GM19025 (cell line): Measurements from ENCODE around the gene ZBTB42.

Experiments used
- ATAC-seq: cut with Tn5 transposase; IDR thresholded peaks from one replicate; pipeline ENCODE4 v1.9.1; 2021; ENCODE audit warnings: mild to moderate bottlenecking, low read depth, moderate library complexity; ENCODE audit not compliant: unreplicated experiment

The ZBTB42 gene

GRCh38 chr14:104768437-104769323 lies 32.2 kb upstream of the ZBTB42 start:
- peak; percentile 55 for ATAC-seq

- no peak for ATAC-seq
Measured at GRCh38 chr14:104769324-104770071, 31.4 kb upstream of the ZBTB42 start.

- no peak for ATAC-seq
Measured at GRCh38 chr14:104770072-104770579, 30.8 kb upstream of the ZBTB42 start.

GRCh38 chr14:104770851-104771272 lies 30.0 kb upstream of the ZBTB42 start:
- ATAC-seq: no peak

GRCh38 chr14:104771374-104771773 lies 29.5 kb upstream of the ZBTB42 start:
- ATAC-seq: no peak

- ATAC-seq: no peak
Measured at GRCh38 chr14:104771918-104772706, 28.8 kb upstream of the ZBTB42 start.

DNA sequence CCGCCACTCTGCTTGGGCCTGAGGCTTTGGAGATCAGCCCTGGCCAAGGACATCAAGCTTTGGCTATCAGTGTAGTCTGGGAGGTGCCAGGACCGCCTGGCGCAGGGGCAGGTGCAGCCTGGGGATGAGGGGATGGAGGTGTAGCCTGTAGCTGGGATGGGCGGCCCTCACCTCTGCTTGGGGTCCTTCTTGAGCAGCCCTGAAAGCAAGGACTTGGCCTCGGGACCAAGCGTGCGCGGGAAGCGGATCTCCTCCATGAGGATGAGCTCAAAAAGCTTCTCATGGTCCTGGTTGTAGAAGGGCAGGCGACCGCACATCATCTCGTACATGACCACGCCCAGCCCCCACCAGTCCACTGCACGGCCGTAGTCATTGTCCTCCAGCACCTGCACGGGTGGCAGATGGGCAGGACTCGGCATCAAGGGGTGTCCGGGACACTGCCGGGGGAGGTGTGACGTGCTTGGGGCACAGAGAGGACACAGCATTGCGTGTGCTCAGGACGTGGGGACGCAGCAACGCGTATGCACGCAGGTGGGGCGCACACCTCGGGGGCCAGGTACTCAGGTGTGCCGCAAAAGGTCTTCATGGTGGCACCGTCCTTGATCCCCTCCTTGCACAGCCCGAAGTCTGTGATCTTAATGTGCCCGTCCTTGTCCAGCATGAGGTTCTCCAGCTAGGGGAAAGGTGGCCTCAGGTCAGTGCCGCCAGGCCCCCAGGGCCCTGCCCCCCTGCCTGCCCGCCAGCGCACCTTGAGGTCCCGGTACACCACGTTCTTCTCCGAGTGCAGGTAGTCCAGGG lies 28.0 kb upstream of the ZBTB42 start:
- ATAC-seq: no peak

DNA sequence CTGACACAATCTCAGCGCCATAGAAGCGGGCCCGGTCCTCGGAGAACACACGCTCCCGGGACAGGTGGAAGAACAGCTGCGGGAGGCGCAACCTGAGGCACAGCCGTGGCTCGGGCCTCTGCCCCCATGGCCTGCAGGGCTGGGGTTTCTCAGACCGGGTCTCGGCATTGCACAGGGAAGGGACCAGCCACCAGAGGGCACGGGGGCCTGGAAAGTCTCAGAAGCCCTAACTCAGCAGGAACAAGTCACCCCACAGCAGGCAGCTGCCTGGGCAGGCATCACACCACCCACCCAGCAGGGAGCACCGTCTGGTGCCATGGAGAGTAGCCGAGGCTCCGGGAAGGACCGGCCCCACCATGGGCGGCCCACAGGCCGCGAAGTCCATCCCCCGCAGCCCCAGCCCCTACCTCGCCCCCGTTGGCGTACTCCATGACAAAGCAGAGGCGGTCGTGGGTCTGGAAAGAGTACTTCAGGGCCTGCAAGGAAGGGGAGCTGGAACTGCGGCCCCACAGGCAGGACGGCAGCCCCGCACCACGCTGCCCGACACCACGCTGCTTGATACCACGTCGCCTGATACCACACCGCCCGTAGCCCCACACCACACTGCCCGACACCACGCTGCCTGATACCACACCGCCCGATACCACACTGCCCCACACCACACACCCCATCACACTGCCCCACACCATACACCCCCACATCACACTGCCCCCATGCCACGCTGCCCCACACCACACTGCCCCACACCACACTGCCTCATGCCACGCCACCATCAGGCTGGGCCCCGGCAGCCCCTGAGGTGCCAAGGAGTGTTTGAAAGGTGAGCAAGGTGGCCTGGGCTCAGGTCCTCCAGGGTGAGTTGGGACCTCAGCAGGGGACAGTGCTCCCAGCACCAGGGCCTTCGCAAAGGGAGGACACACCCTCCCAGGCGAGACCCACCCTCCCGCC lies 27.1 kb upstream of the ZBTB42 start:
- no peak for ATAC-seq

GRCh38 chr14:104774453-104775072 lies 26.3 kb upstream of the ZBTB42 start:
- ATAC-seq: no peak

DNA sequence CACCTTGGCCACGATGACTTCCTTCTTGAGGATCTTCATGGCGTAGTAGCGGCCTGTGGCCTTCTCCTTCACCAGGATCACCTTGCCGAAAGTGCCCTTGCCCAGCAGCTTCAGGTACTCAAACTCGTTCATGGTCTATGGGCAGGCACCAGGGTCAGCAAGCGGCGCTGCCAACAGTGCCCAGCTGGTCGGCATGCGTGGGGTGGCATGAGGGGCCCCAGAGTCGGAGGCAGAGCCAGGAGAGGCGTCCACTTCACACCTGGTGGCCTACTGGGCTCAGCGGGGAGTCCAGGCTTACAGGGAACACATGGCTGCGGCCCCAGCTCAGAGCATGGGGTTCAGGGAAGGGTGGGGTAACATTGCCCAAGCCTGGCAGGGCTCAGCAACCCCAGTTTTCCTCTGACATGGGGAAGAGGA lies 25.8 kb upstream of the ZBTB42 start:
- ATAC-seq: no peak

GRCh38 chr14:104776481-104776880 lies 24.4 kb upstream of the ZBTB42 start:
- ATAC-seq: no peak

- no peak for ATAC-seq
Measured at GRCh38 chr14:104776961-104777807, 23.7 kb upstream of the ZBTB42 start.

DNA sequence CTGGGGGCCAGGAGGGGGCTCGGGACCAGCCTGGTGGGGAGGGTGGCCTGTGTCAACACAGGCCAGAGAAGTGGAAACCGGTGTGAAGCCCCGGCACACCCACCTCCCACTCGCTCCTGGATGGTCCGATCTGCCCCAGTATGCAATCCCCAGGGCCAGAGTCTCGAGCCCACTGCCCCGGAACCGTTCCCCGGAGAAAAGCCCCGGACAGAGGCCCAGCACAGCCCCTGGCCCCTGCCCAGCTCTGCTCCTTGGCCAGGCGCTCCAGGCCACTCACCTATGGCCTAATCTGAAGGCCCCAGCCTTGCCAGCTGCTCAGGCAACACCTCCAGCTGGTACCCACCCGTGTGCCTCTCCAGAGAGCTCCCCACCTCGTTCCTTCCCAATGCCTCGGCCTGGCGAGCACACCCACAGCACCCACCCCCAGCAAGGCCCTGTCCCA lies 23.1 kb upstream of the ZBTB42 start:
- ATAC-seq: no peak

DNA sequence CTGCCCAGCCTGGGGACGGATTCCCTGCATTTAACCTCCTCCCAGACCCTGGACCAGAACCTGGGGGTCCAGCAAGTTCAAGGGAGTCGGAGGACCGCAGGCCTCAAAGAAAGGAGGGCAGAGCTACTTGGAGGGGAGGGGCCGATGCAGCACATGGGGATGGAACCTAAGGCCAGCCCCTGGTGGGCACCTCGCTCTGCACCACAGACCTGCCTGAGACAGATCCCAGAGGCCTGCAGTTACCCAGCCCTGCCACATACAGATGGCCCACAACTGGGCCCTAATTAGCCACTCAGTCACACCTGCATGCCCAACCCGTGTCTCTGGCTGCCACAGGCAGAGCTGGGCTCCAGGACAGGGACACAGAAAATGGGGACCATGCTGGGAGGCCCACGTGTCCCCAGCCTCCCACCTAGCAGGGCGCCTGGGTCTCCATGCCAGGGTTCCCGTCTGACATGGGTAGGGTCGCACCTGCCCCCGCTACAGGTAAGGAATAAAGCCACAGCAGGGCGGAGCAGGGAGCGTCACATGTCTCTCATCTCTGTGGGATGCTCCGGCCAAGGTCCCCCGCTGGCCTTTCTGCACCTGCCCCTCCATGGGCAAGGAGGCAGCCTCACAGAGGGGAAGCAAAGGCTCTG lies 22.1 kb upstream of the ZBTB42 start:
- ATAC-seq: no peak

DNA sequence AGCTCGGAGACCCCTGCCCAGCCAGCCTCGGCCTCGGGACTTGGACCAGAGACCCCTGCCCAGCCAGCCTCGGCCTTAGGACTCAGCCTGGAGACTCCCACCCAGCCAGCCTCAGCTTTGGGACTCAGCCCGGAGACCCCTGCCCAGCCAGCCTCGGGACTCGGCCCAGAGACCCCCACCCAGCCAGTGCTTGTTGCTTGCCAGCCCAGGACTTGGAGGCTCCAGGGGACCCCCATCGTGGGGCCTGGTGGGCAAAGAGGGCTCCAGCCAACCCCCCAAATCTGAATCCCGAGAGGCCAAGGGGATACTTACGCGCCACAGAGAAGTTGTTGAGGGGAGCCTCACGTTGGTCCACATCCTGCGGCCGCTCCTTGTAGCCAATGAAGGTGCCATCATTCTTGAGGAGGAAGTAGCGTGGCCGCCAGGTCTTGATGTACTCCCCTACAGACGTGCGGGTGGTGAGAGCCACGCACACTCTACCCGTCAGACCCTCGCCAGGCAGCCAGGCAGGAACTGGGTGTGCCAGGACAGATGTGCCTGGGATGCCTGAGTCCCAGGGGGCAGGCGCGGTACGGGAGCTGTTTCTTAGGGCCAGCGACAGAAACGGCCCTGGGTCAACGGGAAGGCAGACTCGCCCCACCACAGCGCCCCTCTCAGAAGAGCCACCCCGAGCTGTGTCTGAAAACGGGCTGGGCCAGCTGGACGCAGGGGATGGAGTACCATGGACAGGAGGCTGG lies 21.0 kb upstream of the ZBTB42 start:
- ATAC-seq: no peak

- ATAC-seq: no peak
Measured at GRCh38 chr14:104780513-104781030, 20.3 kb upstream of the ZBTB42 start.
